Measurements from ENCODE around the gene STARD13. TPM values are rescaled to one million over a fixed set of nuclear protein-coding genes. Genes with fewer than 3 reads are reported as not detected.

Gene STARD13
- total RNA-seq, 1 donor from 2014 or later = 23.6 TPM

GRCh38 chr13:33328701-33329100 lies 43.1 kb upstream of the STARD13 start:
- TF ChIP-seq CTCF (conservative IDR thresholded peaks at IDR 0.05) = no peak
- Mint-ChIP-seq H3K4me3 (no peak overlapping the region), H3K4me1 (peaks cover 59% of the 10 kb centered on the region), H3K27ac (ENCODE audit: unreplicated experiment) (no peak overlapping the region), H3K36me3 (ENCODE audit: low read depth) (no peaks in the 10 kb centered on the region), H3K9me3 (no peaks in the 10 kb centered on the region), H3K27me3 (ENCODE audit: low read depth) (no peaks in the 10 kb centered on the region)
- peak; percentile 3 for DNase-seq (ENCODE audit: low read depth, low spot score)

DNA sequence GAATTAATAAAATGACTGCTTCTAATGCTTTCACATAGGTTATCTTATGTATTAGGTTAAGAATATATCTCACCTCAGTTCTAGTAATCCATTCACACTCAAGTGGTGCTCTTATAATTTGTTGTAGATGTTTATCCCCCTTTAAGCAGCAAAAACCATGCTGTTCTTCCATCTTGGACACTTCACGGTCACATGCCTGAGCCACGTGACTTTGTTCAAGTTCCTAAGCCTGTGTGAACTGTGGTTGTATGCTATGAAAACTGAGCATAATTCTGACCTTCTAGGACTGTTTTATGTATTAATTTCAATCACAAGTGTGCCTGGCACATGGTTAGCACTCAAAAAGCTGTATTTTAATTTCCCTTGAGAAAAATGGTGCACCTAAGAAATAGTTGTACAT lies 41.2 kb upstream of the STARD13 start:
- no peak for TF ChIP-seq CTCF (conservative IDR thresholded peaks at IDR 0.05)
- no peak for DNase-seq (ENCODE audit: low read depth, low spot score)
- H3K27me3 Mint-ChIP-seq (ENCODE audit: low read depth) = no peaks in the 10 kb centered on the region
- H3K4me1 Mint-ChIP-seq = peaks cover 70% of the 10 kb centered on the region
- no peaks in the 10 kb centered on the region for H3K9me3 Mint-ChIP-seq
- H3K36me3 Mint-ChIP-seq (ENCODE audit: low read depth) = no peaks in the 10 kb centered on the region
- no peak overlapping the region for H3K4me3 Mint-ChIP-seq
- H3K27ac Mint-ChIP-seq (ENCODE audit: unreplicated experiment) = no peak overlapping the region

DNA sequence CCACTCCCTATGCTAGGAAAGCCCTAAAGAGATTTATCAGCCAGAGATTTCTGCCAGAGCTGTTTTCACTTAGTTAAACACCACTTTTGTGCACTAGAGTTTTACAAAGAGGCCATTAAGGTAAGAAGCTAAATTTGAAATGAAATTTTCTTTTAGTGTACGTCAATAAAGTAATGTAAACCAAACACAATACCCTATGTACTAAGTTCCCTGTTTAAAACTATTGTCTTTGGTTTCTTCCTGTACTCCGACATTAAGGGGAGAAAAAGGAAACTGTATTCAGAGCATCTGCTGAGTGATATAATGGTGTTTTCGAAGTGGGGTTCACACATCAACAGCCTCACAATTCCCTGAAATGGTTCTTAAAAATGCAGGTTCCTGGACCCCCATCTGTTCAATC lies 40.7 kb upstream of the STARD13 start:
- Mint-ChIP-seq H3K27ac (ENCODE audit: unreplicated experiment) (no peak overlapping the region), H3K36me3 (ENCODE audit: low read depth) (no peaks in the 10 kb centered on the region), H3K4me1 (peaks cover 70% of the 10 kb centered on the region), H3K4me3 (no peak overlapping the region), H3K9me3 (no peaks in the 10 kb centered on the region), H3K27me3 (ENCODE audit: low read depth) (no peaks in the 10 kb centered on the region)
- no peak for TF ChIP-seq CTCF (conservative IDR thresholded peaks at IDR 0.05)
- no peak for DNase-seq (ENCODE audit: low read depth, low spot score)

- H3K9me3 Mint-ChIP-seq = peaks cover 2% of the 10 kb centered on the region
- TF ChIP-seq CTCF (conservative IDR thresholded peaks at IDR 0.05) = no peak
- H3K36me3 Mint-ChIP-seq (ENCODE audit: low read depth) = no peaks in the 10 kb centered on the region
- no peak overlapping the region for H3K27ac Mint-ChIP-seq (ENCODE audit: unreplicated experiment)
- DNase-seq (ENCODE audit: low read depth, low spot score) = no peak
- peaks cover 54% of the 10 kb centered on the region for H3K4me1 Mint-ChIP-seq
- no peaks in the 10 kb centered on the region for H3K27me3 Mint-ChIP-seq (ENCODE audit: low read depth)
- no peak overlapping the region for H3K4me3 Mint-ChIP-seq
These were observed 38.4 kb upstream of the STARD13 start for GRCh38 chr13:33323801-33324510.

DNA sequence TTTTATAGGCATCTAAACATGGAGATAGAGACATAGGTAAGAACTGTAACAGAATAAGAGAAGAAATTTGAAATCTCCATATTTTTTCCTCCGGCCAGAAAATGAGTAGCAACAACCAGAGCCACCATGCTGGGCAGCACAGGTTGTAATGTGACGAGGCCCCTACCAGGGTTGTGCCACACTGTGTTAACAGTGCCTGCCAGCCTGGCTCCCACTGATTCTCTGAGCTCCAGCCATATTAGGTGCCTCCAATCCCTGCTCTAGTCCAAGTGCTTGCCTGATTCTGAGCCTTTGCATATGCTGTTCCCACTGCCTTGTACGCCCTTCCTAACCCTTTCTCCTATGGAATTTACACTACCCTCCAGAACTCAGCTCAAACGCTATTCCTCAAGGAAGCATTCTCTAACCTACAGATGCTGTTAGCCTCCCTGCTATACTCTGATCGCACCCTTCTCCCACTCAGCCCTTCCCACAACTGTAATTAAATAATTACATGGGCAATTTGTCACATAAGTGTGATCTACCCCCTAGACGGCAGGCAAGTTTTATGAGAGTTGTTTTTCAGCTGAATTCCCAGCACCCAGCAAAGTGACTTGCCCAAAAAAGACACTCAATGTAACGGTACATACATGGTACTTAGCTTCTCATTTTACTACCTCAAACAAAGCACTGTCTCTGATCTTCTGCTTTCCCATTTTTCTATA lies 37.6 kb upstream of the STARD13 start:
- no peaks in the 10 kb centered on the region for H3K36me3 Mint-ChIP-seq (ENCODE audit: low read depth)
- H3K4me3 Mint-ChIP-seq = no peak overlapping the region
- H3K27me3 Mint-ChIP-seq (ENCODE audit: low read depth) = no peaks in the 10 kb centered on the region
- H3K27ac Mint-ChIP-seq (ENCODE audit: unreplicated experiment) = peak overlapping the region; percentile 2
- peaks cover 46% of the 10 kb centered on the region for H3K4me1 Mint-ChIP-seq
- no peak for TF ChIP-seq CTCF (conservative IDR thresholded peaks at IDR 0.05)
- no peak for DNase-seq (ENCODE audit: low read depth, low spot score)
- peaks cover 2% of the 10 kb centered on the region for H3K9me3 Mint-ChIP-seq
